Measurements from ENCODE around the gene SMAP1.
"Not testable (repeated sequence)": the region's sequence is repeated elsewhere in the genome, so short reads cannot be mapped to it uniquely, and the experiment has no call there.

GRCh38 chr6:70740746-70741145, 73.1 kb downstream of the SMAP1 start:
- TF ChIP-seq CTCF (IDR thresholded peaks at IDR 0.05); ZFX (IDR thresholded peaks at IDR 0.05; ENCODE audit: borderline replicate concordance): not testable (repeated sequence)
